WTC11 (cell line): Measurements from ENCODE around the gene DNAH8. TPM values are rescaled to one million over a fixed set of nuclear protein-coding genes. Genes with fewer than 3 reads are reported as not detected.

Experiments used
- ATAC-seq: fragments of 200-7000 bp; cut with Tn5 transposase; 2 replicates; pipeline ENCODE4 v1.10.0; 2021; ENCODE audit warnings: mild to moderate bottlenecking, moderate library complexity
- CTCF ChIA-PET: fragments of 300-600 bp; sonication (Branson Sonifier 250); formaldehyde crosslinking; loops from one replicate; lab custom pipeline; 2021; ENCODE audit warnings: antibody characterized with exemption; lab: Charles Lee
- POLR2A ChIA-PET: fragments of 350-600 bp; sonication (Branson Sonifier 250); formaldehyde crosslinking; loops from one replicate; lab custom pipeline; 2021; ENCODE audit warnings: antibody characterized with exemption; lab: Charles Lee
- DNase-seq: peaks from one replicate; pipeline ENCODE4 v3.0.0; 2021; ENCODE audit warnings: low spot score
- H3K27ac Mint-ChIP-seq: 2 replicates; pipeline ENCODE4 v1.8.0; 2021; ENCODE audit warnings: mixed read lengths
- H3K27me3 Mint-ChIP-seq: 2 replicates; pipeline ENCODE4 v1.8.0; 2021; ENCODE audit warnings: low read depth, mild to moderate bottlenecking, moderate library complexity, mixed read lengths
- H3K36me3 Mint-ChIP-seq: 2 replicates; pipeline ENCODE4 v1.8.0; 2021; ENCODE audit warnings: mixed read lengths
- H3K4me1 Mint-ChIP-seq: 2 replicates; pipeline ENCODE4 v1.8.0; 2022; ENCODE audit warnings: mixed read lengths
- H3K4me3 Mint-ChIP-seq: 2 replicates; pipeline ENCODE4 v1.8.0; 2021; ENCODE audit warnings: mild to moderate bottlenecking, moderate library complexity, mixed read lengths
- H3K9me3 Mint-ChIP-seq: 2 replicates; pipeline ENCODE4 v1.8.0; 2021; ENCODE audit warnings: mixed read lengths
- ATF2 ChIP-seq: sonication (generic); formaldehyde crosslinking; IDR thresholded peaks from 2 replicates; pipeline ENCODE4 v1.8.1; 2022; ENCODE audit warnings: low read depth, missing genetic modification reagents, borderline replicate concordance
- ATF3 ChIP-seq: sonication (generic); formaldehyde crosslinking; conservative IDR thresholded peaks from 2 replicates; pipeline ENCODE4 v1.8.1; 2022; ENCODE audit warnings: mild to moderate bottlenecking, missing genetic modification reagents
- CREM ChIP-seq: sonication (generic); formaldehyde crosslinking; IDR thresholded peaks from 2 replicates; pipeline ENCODE4 v1.8.1; 2022; ENCODE audit warnings: mild to moderate bottlenecking, missing genetic modification reagents, moderate library complexity
- CTCF ChIP-seq: fragments of 200-600 bp; IDR thresholded peaks from 2 replicates; pipeline ENCODE4 v1.8.0; 2022; ENCODE audit warnings: antibody characterized with exemption
- ERG ChIP-seq: fragments of 250-450 bp; sonication (Bioruptor Pico); IDR thresholded peaks from 2 replicates; pipeline ENCODE4 v1.8.0; 2021; ENCODE audit warnings: mild to moderate bottlenecking
- KAT7 ChIP-seq: sonication (generic); formaldehyde crosslinking; IDR thresholded peaks from 2 replicates; pipeline ENCODE4 v1.8.1; 2023; ENCODE audit warnings: missing genetic modification reagents, mild to moderate bottlenecking, borderline replicate concordance
- PRDM15 ChIP-seq: sonication (generic); formaldehyde crosslinking; IDR thresholded peaks from 2 replicates; pipeline ENCODE4 v1.8.0; 2022; ENCODE audit warnings: missing genetic modification reagents
- PREB ChIP-seq: sonication (generic); formaldehyde crosslinking; IDR thresholded peaks from 2 replicates; pipeline ENCODE4 v1.8.1; 2022; ENCODE audit warnings: mild to moderate bottlenecking, missing genetic modification reagents, moderate library complexity, borderline replicate concordance
- TEAD4 ChIP-seq: sonication (generic); formaldehyde crosslinking; IDR thresholded peaks from 2 replicates; pipeline ENCODE4 v1.8.0; 2022; ENCODE audit warnings: mild to moderate bottlenecking, missing genetic modification reagents
- TP53 ChIP-seq: sonication (generic); formaldehyde crosslinking; IDR thresholded peaks from 2 replicates; pipeline ENCODE4 v1.8.1; 2023; ENCODE audit warnings: mild to moderate bottlenecking, missing genetic modification reagents
- USF1 ChIP-seq: sonication (generic); formaldehyde crosslinking; IDR thresholded peaks from 2 replicates; pipeline ENCODE4 v1.8.0; 2022; ENCODE audit warnings: mild to moderate bottlenecking, missing genetic modification reagents
- USF2 ChIP-seq: sonication (generic); formaldehyde crosslinking; IDR thresholded peaks from 2 replicates; pipeline ENCODE4 v1.8.1; 2023; ENCODE audit warnings: mild to moderate bottlenecking, missing genetic modification reagents, moderate library complexity
- ZMAT4 ChIP-seq: fragments of 250-450 bp; sonication (Bioruptor Pico); IDR thresholded peaks from 2 replicates; pipeline ENCODE4 v1.9.0; 2021; ENCODE audit warnings: mild to moderate bottlenecking
- ZNF671 ChIP-seq: fragments of 250-450 bp; sonication (Bioruptor Pico); IDR thresholded peaks from 2 replicates; pipeline ENCODE4 v1.8.0; 2021; ENCODE audit warnings: mild to moderate bottlenecking
- total RNA-seq: library from RNA; stranded (reverse); gene quantifications from 3 replicates; pipeline ENCODE4 v1.2.3, GENCODE V29; 2021

Gene DNAH8
- total RNA-seq, 1 experiment from 2014 or later = 0.02 TPM

- ATAC-seq = no peak; the same call in 1 of the 2 replicates
- H3K9me3 Mint-ChIP-seq = no peaks in the 10 kb centered on the region
- H3K4me1 Mint-ChIP-seq = peaks cover 2% of the 10 kb centered on the region; the same call in 1 of the 2 replicates
- no peak for DNase-seq
- H3K4me3 Mint-ChIP-seq = no peak overlapping the region
- TF ChIP-seq ATF2 (CRISPR knock-in tag) = no peak
- no peak for TF ChIP-seq ERG
- ChIA-PET POLR2A (no interaction called here), CTCF (interaction anchor here (0.9 to 3.5 kb wide), 4 partner anchors 12 to 93 kb away, joined by 3 to 13 read pairs (median 6); no protein-coding TSS in a partner anchor)
- H3K27ac Mint-ChIP-seq = no peak overlapping the region
- no peaks in the 10 kb centered on the region for H3K36me3 Mint-ChIP-seq
- no peaks in the 10 kb centered on the region; the same call in 1 of the 2 replicates for H3K27me3 Mint-ChIP-seq
These were observed 293.6 kb downstream of the DNAH8 start for GRCh38 chr6:39008737-39009136.

- Mint-ChIP-seq H3K36me3 (no peaks in the 10 kb centered on the region), H3K27ac (no peak overlapping the region), H3K4me3 (no peak overlapping the region), H3K4me1 (peaks cover 2% of the 10 kb centered on the region; the same call in 1 of the 2 replicates), H3K9me3 (no peaks in the 10 kb centered on the region), H3K27me3 (peaks cover 2% of the 10 kb centered on the region; the same call in 1 of the 2 replicates)
- POLR2A ChIA-PET = interaction anchor here (1.2 kb wide), 1 partner anchor 238 kb away, joined by 3 read pairs; no protein-coding TSS in a partner anchor
- CTCF ChIA-PET = interaction anchor here (1.0 to 3.5 kb wide), 3 partner anchors 12 to 92 kb away, joined by 3 to 13 read pairs (median 5); no protein-coding TSS in a partner anchor
- no peak for DNase-seq
- ATAC-seq = no peak
- no peak for TF ChIP-seq CREM (CRISPR knock-in tag)
- no peak for TF ChIP-seq PRDM15
- TF ChIP-seq ATF3 = no peak
- TF ChIP-seq ZMAT4 (CRISPR knock-in tag) = no peak
- TF ChIP-seq TEAD4 (CRISPR knock-in tag) = no peak
- TF ChIP-seq PREB = no peak
- TF ChIP-seq USF1 (CRISPR knock-in tag) = no peak
- no peak for TF ChIP-seq KAT7 (CRISPR knock-in tag)
- no peak for TF ChIP-seq ZNF671 (CRISPR knock-in tag)
- TF ChIP-seq USF2 = no peak
- no peak for TF ChIP-seq CTCF
- TF ChIP-seq TP53 (CRISPR knock-in tag) = no peak
These were observed 294.4 kb downstream of the DNAH8 start for GRCh38 chr6:39009476-39009875.
